ENCODE measurements around the gene DLX4.

DNA sequence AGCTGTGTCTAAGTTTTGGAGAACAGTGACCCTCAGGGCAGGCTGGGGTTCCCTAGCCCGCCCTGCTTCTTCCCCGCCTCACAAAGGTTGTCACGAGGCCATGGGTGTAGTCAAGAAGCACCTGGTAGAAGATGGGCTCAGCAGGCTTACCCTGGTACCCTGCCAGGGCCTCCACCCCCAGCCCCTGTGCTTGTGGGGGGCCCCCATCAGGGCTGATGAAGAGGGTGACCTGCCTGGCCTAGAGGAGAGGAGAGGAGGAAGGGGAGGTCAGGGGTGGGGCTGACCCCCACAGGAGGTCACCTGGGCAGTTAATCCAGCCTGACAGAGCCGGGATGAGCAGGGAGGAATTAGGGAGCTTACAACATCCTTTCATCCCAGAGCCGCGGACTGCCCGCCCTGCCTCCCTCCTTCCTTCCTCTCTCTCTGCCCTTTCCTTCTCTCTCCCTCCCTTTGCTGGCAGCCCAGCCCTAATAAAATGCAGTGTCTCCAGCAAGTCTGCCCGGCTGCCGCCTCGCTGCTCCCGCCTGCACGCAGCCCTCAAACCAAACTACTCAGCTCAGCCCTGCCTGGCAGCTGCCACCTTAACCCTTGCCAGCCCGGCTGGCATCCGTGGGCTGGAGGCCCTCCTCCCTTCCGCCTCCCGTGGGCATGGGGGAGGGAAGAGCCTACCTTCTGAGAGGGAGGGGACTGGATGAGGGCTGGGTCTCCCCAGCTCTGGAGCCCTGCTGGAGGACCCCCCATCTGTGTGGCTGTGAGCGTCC lies 18.9 kb downstream of the DLX4 start:
- TF ChIP-seq, protein P1, sequence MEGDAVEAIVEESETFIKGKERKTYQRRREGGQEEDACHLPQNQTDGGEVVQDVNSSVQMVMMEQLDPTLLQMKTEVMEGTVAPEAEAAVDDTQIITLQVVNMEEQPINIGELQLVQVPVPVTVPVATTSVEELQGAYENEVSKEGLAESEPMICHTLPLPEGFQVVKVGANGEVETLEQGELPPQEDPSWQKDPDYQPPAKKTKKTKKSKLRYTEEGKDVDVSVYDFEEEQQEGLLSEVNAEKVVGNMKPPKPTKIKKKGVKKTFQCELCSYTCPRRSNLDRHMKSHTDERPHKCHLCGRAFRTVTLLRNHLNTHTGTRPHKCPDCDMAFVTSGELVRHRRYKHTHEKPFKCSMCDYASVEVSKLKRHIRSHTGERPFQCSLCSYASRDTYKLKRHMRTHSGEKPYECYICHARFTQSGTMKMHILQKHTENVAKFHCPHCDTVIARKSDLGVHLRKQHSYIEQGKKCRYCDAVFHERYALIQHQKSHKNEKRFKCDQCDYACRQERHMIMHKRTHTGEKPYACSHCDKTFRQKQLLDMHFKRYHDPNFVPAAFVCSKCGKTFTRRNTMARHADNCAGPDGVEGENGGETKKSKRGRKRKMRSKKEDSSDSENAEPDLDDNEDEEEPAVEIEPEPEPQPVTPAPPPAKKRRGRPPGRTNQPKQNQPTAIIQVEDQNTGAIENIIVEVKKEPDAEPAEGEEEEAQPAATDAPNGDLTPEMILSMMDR (IDR thresholded peaks at IDR 0.05), result no peak
- TF ChIP-seq POLR2A (IDR thresholded peaks at IDR 0.05), result no peak
